ENCODE measurements around the gene PDE4D.

PDE4D gene

DNA sequence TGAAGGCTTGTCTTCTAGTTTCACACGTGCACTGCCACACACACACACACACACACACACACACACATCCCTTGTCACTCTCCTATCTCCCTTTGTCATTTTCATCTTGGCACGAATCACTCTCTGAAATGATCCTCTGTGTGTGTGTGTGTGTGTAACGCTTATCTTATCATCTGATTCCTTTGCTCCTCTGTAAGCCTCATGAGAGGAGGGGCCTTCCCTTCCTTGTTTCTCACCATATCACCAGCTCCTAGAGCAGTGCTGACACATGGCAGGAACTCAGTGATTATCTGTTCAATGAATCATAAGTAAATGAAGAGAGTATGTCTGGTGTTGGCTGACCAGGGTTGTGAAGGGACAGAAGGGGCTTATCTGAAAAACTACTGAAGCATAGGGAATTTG lies 53.3 kb downstream of the PDE4D start:
- peak; percentile 86 for DNase-seq (ENCODE audit: low spot score)

DNA sequence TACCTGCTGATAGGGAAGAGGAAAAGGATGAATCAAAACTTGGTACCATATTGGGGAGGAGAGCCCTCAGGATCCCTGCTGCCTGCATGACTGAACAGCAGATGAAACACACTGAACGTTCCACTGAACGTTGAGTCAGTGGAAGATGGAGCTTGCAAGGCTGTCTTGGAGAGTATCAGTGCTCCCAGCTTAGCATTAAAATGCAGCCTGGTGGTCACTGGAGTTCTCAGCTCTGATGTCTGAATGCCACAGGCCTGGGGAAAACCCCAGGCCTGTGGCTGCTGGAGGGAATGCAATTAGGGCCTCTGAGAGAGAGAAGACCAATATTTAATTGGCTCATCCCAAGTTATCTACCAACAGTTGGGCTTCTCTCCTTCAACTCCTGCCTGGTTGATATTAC lies 54.5 kb downstream of the PDE4D start:
- DNase-seq (ENCODE audit: low spot score) = no peak

DNA sequence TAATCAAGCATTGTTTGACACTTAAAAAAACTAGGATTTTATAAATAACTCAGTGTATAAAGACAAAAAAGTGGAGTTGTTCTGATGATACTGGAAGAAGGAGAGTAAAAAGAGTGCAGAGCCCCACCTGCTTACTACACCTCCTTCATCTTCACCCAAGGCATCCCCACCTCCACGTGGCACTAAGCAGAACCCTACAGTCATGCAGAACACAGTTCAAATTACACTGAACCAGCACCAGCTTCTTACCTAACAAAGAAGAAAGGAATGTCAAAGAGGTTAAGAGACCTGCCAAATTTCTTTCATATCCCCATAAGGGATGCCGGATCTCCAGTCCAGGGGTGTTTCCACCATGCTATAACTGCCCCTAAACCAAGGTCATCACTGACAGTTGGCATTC lies 55.5 kb downstream of the PDE4D start:
- no peak for DNase-seq (ENCODE audit: low spot score)

DNA sequence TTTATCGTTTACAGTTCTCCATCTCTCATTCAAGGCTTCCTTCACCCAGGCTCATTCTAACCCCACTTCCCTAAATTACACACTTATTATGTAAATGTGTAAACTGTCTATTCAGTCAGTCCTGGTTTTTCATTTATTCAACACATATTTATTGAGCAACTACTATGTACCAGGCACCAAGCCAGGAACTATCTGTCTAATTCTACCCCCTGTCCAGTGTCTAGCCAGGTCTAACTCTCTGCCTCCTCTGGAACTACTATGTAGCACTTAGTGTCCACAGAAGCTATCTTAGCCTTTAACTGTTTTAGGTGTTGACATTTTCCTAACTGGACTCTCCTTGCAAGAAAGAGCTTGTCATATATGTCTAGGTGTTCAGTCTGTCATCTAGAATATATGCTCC lies 56.5 kb downstream of the PDE4D start:
- DNase-seq (ENCODE audit: low spot score) = no peak

DNA sequence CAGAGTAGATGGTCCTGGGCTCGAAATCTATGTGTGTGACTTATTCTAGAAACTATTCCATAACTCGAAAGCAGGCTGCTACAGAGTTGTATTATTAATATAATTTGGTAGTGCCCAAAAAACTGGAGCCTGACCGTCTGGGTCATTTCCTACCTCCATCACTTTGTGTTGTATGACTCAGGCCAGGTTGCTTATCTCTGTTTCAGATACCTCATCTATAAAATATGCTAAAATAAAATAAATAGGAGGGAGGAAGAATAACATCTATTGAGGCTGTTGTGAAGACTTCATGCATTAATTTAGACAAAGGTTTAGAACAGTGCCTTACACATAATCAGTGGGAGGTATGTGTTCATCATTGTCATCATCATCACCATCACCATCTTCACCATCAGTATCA lies 57.7 kb downstream of the PDE4D start:
- DNase-seq (ENCODE audit: low spot score) = no peak

DNA sequence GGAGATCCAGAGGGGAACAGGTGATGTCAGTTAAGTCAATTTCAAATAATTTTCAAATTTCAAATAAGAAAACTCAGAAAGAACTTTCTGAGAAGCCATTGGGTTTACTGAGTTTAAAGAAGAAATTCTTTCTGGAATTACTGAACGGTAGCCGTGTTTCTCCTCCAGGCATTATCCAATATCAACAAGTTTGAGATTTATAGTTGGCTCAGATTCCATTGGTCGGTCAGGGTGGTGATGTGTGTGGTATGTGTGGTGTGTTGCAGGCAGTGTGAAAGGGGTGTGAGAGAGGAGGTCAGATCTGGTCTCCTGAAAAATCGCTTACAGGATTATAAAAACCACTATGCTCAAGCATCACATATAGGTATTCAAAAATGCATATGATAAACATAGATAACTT lies 60.1 kb downstream of the PDE4D start:
- DNase-seq (ENCODE audit: low spot score) = no peak

DNA sequence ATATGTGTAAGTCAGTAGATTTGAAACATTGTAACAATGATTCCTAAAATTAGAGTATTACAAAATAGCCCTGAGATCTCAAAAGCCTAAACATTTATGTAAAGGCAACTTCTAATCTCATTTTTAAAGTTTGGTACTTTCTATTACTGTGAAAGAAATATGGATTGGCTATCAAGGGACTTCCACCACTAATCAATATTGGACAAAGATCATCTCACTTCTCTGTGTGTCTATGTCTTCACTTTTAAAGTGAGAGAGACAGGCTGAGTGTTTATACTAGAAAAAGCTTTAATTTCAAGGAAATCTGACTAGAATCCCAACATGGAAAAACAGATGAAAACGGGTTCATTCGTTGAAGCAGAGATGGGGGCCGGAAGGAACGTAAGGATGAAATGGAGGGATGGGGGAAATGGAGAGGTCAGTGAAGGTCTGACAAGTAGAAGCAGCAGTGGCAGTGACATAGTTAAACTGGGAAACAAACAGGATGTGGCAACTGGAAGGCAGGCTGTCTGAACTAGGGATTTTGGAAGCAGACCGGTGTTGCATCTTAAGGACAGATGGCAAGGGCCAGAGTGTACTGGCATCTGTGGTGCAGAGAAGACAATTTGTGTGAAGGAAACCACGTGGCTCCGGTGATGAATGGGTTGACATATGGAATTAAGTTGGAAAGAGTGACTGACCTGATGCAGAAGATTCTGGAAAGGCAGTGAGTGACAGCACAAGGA lies 60.8 kb downstream of the PDE4D start:
- no peak for DNase-seq (ENCODE audit: low spot score)

DNA sequence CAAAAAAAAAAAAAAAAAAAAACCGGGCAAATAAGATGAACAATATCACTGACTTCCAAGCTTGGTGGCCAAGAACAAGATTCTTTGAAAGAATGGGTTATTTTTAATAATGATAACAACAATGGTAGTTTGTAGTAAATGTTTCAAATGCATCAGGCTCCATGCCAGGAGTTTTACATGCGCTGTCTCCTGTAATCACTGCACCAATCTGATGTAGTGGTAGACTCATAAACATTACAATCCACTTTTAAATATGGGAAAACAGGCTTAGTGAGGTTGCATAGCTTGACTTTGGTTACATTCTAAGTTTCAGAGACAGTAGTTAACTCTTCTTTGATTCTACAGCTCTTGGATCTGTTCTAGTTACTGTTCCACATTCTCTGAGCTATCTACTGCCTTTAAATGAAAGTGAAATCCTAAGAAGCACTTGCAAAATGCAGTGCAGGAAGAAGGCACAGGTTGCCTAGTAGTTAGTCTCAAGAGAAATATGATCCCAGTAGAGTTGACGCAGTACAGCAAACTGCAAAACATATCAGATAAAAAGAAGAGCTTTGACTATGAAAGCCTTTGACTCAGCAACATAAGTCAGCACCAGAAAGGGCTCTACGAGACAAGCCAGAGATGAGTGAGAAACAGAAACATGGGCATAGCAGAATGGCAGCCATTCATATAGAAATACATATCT lies 62.1 kb downstream of the PDE4D start:
- DNase-seq (ENCODE audit: low spot score) = no peak

DNA sequence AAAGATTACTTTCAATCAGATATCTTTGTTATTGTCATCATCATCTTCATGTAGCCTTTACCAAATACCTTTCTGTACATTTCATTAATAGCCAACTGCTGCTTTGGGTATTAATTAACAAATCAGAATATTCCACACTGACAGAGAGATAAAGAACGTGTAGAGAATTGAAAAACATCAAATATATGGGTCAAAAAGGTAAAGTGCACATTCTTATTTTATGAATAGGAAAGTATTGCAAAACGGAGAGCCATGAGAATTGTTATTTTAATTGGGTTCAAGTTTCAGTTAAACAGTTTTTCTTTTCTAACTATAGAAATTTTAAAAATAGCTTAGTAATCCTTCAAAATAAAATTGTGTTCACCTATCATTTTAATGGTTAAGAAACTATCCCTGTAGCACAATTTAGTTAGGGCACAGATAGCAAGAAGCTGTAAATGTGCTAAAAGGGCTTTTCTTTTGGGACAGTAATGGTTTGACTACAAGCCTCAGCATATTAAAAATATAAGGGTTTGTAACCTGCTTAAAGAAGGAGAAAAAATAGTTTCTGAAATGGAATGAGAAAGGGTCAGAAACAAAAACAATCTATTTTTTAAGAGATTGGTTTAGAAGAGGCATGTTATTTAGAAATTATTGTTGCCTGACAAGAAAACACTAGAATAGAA lies 62.9 kb downstream of the PDE4D start:
- DNase-seq (ENCODE audit: low spot score) = no peak

DNA sequence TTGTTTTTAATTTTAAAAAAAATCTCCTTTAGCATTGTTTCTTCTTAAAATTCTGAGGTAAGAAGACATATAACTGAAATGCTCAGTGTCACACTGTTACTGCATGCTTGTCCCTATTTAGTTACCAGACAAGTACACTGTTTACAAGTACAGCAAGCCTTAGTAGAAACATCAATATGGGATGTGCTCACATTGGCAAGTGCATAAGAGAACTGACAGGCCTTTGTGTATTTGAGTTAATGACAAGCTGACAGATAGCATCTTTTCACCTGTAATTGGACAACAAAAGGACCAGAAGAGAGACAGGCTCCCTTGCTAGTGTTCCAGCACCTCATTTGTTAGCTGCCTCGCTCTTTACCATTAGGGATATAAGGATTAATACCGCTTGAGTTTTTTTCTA lies 63.6 kb downstream of the PDE4D start:
- DNase-seq (ENCODE audit: low spot score) = no peak

DNA sequence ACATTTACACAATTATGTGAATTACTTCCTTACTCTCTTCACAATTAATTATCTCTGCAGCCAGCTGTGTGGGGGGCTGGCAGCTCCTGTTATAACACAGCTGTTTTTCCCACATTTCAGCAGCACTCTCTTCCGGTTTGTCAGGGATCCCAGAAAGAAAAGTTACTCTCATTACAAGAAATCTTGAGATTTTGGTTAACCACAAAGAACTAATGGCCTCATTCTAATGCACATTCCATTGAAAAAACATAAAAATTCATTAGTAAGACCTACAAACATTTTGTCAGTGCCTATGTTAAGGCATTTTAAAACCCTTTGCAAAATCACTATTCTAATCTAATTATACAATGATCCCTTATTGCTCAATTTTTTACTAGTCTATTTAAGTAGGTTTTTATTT lies 64.1 kb downstream of the PDE4D start:
- DNase-seq (ENCODE audit: low spot score) = no peak

DNA sequence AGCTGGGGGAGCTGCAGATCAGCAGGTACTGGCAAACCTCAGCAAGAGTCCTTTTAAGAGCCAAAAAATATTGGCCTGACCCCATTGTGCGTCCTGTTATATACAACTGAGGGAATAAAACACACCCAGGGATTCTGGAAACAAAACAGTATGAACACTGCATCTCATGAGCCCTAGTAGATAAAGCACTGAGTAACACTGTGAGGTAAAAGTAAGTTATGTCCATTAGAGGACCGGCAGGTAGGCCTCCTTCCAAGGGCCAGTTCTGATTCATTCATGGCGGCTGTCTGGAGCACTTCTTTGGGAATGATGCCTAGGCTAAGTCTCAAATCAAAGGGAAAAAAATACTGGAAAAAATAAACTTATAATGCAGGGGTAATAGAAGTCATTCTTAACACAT lies 64.9 kb downstream of the PDE4D start:
- DNase-seq (ENCODE audit: low spot score) = no peak

DNA sequence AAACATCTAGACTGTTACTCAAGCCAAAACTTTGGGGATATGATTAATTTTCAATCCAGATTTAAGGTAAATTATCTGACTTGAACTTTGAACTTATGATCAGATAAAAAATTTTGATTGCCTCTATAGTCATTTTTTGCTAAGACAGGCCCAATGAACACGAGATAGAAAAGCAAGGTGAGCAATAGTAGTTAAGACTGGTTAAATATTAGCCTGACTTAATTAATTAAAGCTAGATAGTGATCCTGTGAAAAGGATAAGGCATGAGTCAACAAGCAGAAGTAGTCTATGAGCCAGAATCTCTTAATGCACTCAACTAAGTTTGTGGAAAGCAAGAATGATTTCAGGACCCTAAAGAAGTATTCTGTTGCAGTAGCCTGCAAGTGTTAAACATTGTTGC lies 66.5 kb downstream of the PDE4D start:
- no peak for DNase-seq (ENCODE audit: low spot score)

DNA sequence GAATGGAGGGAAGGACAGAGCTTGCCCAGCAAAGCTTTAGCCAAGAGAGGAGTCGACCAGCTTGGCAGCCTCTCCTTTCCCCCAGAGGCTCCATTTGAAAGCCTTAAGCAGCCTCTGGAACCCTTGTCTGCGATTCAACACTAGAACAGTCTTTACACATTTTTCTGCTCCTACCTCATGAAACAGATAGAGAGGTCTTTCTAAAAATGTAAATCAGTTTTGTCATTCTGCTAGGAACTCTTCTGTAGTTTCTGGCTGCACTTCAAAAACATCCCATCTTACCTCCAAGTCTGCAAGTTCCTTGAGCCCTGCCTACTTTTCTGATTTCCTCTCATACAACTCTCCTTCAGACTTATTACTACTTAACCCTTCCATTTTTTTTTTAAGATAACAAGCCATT lies 70.1 kb downstream of the PDE4D start:
- DNase-seq (ENCODE audit: low spot score) = no peak

DNA sequence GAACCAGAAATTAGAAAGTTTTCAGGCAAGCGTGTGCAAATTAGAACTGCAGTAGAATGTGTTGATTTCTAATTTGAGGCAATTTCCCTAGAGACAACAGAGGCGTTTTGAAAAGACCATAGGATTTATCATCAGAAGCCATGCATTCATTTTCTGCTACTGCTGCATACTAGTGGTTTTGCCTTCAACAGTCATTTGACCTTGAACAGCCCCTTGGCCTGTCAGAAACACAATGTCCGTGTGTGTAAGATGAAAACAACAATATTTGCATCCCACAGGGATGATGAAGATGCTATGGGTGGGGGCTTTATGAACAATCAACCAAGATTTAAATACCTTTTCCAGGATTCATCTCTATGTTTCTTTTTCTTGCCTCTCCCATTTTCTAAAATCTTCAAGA lies 73.7 kb downstream of the PDE4D start:
- DNase-seq (ENCODE audit: low spot score) = no peak

DNA sequence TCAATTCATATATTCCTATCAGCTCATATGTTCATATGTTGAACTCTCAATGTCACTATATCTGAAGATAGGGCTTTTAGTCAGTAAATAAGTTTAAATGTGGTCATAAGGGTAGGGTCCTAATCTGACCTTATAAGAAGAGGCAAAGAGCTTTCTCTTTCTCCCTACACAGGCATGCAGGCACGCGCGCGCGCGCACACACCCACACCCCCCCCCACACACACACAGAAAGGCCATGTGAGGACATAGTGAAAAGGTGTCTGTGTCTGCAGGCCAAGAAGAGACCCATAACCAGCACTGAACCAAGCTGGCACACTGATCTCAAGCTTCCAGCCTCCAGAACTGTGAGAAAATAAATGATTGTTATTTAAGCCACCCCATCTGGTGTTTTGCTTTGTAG lies 76.0 kb downstream of the PDE4D start:
- DNase-seq (ENCODE audit: low spot score) = no peak

DNA sequence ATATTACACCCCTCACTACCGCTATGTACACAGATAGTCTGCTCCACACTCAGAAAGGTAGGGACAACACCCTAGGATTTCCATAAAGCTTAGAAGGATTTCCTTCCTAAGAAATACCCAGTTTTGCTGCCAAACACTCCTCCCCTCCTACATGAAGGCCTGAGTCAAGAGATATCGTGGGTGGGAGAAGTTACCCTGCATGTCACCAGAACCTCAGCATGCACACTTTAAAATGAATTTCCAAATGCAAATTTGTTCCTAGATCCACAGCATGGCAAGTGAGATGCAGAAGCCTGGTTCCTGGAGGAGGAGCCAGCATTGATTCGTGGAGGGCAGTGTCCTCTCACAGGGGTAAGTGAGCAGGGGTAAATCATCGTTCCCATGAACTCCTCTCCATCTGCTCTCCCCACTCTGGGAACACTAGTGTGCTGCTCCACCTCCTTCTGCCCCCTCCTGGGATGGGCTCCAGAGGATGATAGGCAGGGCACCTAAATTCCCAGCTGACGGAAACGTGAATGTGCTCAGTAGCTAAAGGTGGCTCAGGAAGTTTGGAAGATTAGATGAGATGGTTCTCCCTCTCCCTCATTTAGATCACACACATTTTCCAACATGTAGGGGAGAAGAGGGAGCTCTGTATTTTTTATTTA lies 76.7 kb downstream of the PDE4D start:
- DNase-seq (ENCODE audit: low spot score) = no peak

DNA sequence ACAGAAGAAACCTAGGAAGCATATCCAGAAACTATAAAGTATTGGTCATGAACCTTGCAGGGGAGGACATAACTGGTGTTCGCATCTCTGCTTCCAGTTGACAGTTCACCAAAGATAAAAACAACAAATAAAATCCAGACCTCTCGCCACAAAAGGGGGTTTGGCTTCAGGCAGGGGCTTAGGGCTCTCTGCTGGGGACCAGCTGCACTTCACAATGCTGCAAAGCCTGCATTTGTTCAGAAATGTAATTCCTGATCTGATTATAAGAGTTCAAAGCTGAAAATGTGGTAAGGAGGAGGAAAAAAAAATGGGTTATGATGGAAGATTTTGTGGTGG lies 79.0 kb downstream of the PDE4D start:
- no peak for DNase-seq (ENCODE audit: low spot score)

DNA sequence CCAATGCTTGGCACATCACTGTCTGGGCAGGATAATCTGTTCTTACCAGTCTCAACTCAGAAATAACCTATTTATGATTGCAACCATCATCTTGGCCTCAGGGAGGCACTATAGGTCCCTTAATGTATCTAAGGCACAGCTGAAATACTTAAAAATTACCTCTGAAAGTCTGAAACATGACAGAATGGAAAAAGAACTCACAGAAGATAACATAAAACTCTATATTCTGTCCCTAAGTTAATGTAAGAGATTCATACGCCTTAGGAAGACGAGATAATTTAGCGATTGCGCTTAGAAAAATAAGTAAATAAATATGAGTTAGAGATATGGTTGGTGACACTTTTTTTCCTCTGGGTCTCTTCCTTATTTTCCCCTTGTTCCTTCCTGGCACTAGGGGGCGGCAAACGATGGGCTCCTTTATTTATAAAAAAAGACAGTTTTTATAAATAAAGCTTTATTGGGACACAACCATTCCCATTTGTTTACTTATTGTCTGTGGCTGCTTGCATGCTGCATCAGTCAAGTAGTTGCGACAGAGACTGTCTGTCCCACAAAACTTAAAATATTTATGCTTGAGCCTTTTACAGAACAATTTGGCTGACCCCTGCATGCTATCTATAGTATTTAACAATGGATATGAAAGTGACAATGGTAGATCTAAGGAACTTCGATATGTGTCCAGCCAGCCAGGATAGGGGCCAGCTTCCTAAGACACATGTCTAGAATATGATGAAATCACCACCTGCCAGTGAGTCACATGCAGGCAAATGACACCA lies 79.6 kb downstream of the PDE4D start:
- DNase-seq (ENCODE audit: low spot score) = peak; percentile 69

DNA sequence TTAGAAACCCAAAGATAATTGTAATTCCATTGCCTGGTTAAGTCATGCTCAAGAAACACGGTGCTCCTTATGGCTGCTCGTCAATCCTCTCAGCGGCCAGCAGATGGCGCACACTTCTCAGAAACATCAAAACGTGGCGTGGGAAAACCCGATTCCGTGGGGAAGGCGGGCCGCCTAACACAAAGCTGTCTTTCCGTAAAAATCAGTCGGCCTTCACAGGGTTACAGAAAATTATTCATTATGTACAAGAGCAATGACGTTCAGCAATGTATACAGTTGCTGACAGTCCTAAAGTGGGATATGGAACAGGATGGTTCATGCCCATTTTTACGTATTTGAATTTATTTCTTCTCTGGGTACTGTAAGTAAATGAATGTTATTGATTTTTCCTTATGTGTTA lies 83.5 kb downstream of the PDE4D start:
- DNase-seq (ENCODE audit: low spot score) = peak; percentile 75

DNA sequence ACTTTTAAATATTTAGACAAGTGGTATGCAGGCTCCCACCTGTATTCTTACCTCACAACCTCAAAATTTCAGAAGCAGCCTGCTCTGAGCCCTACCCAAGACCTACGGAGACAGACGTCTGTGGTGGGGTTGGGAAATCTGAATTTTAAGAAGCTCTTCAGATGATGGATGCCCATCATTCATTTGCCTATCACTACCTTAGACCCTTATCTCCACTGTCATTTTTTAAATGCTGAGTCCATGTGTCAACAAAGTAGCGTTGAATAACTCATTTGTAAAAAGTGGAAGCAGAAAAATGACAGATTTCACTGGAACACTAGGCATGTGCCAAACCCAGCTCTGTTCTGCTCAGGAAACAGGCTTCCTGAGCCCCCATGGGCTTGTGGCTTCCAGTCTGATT lies 85.7 kb downstream of the PDE4D start:
- no peak for DNase-seq (ENCODE audit: low spot score)

DNA sequence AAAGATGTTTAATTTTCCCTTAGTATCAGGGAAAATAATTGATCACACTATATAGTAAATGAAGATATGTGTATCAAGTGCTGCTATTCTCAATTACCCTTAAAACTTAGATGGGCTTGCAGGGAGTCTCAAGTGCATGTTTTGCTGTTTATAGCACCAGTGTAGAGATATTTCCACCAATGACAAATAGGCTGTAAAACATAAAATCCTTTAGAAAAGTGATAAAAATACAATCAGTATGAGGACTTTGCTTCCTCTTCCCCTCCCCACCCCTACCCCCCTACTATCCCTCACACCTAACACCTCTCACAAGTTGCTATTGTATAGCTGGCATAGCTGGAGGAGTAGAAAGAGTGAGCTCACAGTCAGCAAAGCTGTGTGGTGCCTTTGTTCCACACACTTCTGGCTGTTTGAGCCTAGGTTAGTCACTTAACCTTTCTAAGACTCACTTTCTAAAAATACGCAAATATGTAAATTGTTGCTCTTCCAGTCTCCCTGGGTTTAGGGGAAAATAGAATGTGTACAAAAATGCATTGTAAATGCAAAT lies 93.1 kb downstream of the PDE4D start:
- no peak for DNase-seq (ENCODE audit: low spot score)

All from SK-N-DZ (cell line).